Stimulated activated CD8-positive, alpha-beta memory T cell treated with anti-CD3 and anti-CD28 coated beads, Interleukin-4, amount 100 ng/mL, for 48 hours (primary cell): ENCODE results near the gene RPS2.

Experiments used
- DNase-seq: peaks from one replicate; pipeline ENCODE4 v3.0.0-alpha.2; 2020

RPS2 gene

GRCh38 chr16:1998852-1999801 is 34.5 kb upstream of the RPS2 start:
- no peak for DNase-seq

GRCh38 chr16:1998360-1998835 is 33.8 kb upstream of the RPS2 start:
- DNase-seq, result no peak

GRCh38 chr16:1997494-1998359 is 33.1 kb upstream of the RPS2 start:
- no peak for DNase-seq

GRCh38 chr16:1993731-1994131 is 29.1 kb upstream of the RPS2 start:
- no peak for DNase-seq

GRCh38 chr16:1992704-1993317 is 28.2 kb upstream of the RPS2 start:
- DNase-seq, result no peak

GRCh38 chr16:1991948-1992703 is 27.5 kb upstream of the RPS2 start:
- peak; percentile 99 for DNase-seq

- peak; percentile 53 for DNase-seq
These were observed 26.9 kb upstream of the RPS2 start for GRCh38 chr16:1991588-1991947.

- DNase-seq, result peak; percentile 69
These were observed 26.5 kb upstream of the RPS2 start for GRCh38 chr16:1991135-1991551.

- peak; percentile 76 for DNase-seq
These were observed 25.9 kb upstream of the RPS2 start for GRCh38 chr16:1990351-1991134.

GRCh38 chr16:1990101-1990350 is 25.4 kb upstream of the RPS2 start:
- no peak for DNase-seq

- DNase-seq, result no peak
These were observed 24.8 kb upstream of the RPS2 start, which contains the start of gene SYNGR3 for GRCh38 chr16:1989209-1990100. Gene SYNGR3, plus strand, starts transcription at chr16:1989970. Its CDS starts 133 bp downstream, at chr16:1990103.

GRCh38 chr16:1987198-1987597 is 22.6 kb upstream of the RPS2 start:
- no peak for DNase-seq

- DNase-seq, result no peak
These were observed 21.0 kb upstream of the RPS2 start for GRCh38 chr16:1985466-1986150.

- DNase-seq, result no peak
These were observed 20.0 kb upstream of the RPS2 start for GRCh38 chr16:1984347-1985225.

GRCh38 chr16:1983544-1984346 is 19.1 kb upstream of the RPS2 start, which contains the start of gene GFER:
Gene GFER, plus strand, starts transcription at chr16:1984193. Its CDS starts 26 bp downstream, at chr16:1984219.
- DNase-seq, result peak; percentile 87

- DNase-seq, result no peak
These were observed 18.4 kb upstream of the RPS2 start for GRCh38 chr16:1982991-1983543.

GRCh38 chr16:1982013-1982433 is 17.4 kb upstream of the RPS2 start:
- DNase-seq, result no peak

GRCh38 chr16:1981398-1981836 is 16.8 kb upstream of the RPS2 start, which contains the start of gene NOXO1:
Gene NOXO1, minus strand, starts transcription at chr16:1981469. Its CDS starts 290 bp downstream, at chr16:1981179.
- no peak for DNase-seq
